G401 (cell line): ENCODE data around the gene TRPM1. TPM values are rescaled to one million over a fixed set of nuclear protein-coding genes. Genes with fewer than 3 reads are reported as not detected.

Experiments
- DNase-seq: peaks from one replicate; pipeline ENCODE4 v3.0.0-alpha.2; 2015; ENCODE audit warnings: low spot score
- in situ Hi-C: cut with HindIII; loops from 2 replicates; pipeline ENCODE4 v1.10.0; 2016; ENCODE audit warnings: low sequenced_read_pairs, mixed read lengths
- total RNA-seq: library from RNA; depleted of rRNA; stranded (reverse); fragments of >200 nt; shearing (Covaris generic); gene quantifications from 2 replicates; pipeline ENCODE4 v1.2.3, GENCODE V29; 2014; rRNA removed

TRPM1 gene
- total RNA-seq, 1 experiment from 2014 or later = 3.2 TPM

- DNase-seq = no peak
- in situ Hi-C loops = no loop called here
These were observed 147.7 kb downstream of the TRPM1 start for GRCh38 chr15:30953731-30954378.

DNA sequence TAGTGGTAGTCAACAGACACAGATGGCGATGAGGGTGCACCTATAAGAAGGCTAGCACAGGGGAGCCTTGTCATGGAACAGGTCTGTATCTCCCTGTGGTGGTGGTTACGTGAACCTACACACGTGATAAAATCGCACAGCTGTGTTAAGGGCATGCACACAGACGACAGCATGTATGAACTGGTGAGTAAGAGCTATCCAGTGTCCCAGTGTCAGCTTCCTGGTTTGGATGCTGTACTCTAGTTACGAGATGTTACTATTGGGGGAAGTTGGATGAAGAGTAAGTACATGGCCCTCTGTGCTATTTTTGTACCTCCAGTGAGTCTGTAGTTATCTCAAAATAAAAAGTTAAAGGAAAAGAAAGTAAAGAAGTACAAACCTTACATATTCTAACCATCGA lies 148.3 kb downstream of the TRPM1 start:
- in situ Hi-C loops = no loop called here
- no peak for DNase-seq

Other genes with a start within 250 kb of the TRPM1 start
- gene FAN1, start 197.8 kb downstream of the TRPM1 start, total RNA-seq = 13.6 and 17.6 TPM in 2 replicates
- 10.8 and 12.0 TPM in 2 replicates for gene MTMR10, start 110.1 kb downstream of the TRPM1 start, total RNA-seq
- 7.6 and 14.2 TPM in 2 replicates for gene KLF13, start 225.1 kb upstream of the TRPM1 start, total RNA-seq